ENCODE results near the gene DCAF12L2. TPM values are rescaled to one million over a fixed set of nuclear protein-coding genes. Genes with fewer than 3 reads are reported as not detected.

DCAF12L2 gene
- polyA plus RNA-seq, 2 of the 4 experiments (the other 2 are of a cell fraction): 0.09 to 0.10 TPM

GRCh38 chrX:126170720-126171119, 4.6 kb upstream of the DCAF12L2 start:
- Histone ChIP-seq H3K4me1 (no peaks in the 10 kb centered on the region), H3K4me2 (no peak overlapping the region), H3K27ac (no peak overlapping the region), H3K9me3 (no peaks in the 10 kb centered on the region), H3K4me3 (no peak overlapping the region)
- 50% methylated on average over 2 of the region's 2 CpGs for WGBS (ENCODE audit: missing lambda C conversion rate)
- ATAC-seq (no peak), FAIRE-seq (no peak), DNase-seq (ENCODE audit: low read depth in 1 of 2, low spot score in 1 of 2) (peak in 1 of 2 experiments; percentile 3)
- ChIA-PET POLR2A (no interaction called here), CTCF (no interaction called here)
- TF ChIP-seq HOXB13 (CRISPR knock-in tag; IDR thresholded peaks at IDR 0.05; ENCODE audit: low read depth) (no peak), HOXB5 (CRISPR knock-in tag; IDR thresholded peaks at IDR 0.05) (no peak), HEYL (CRISPR knock-in tag; IDR thresholded peaks at IDR 0.05) (no peak), RAD21 (conservative IDR thresholded peaks at IDR 0.05 in 1 of 2, IDR thresholded peaks at IDR 0.05 in 1 of 2) (no peak), SMC3 (IDR thresholded peaks at IDR 0.05) (no peak), NFE2L2 (conservative IDR thresholded peaks at IDR 0.05; ENCODE audit: low read length) (0 out of 2 replicates have a peak, but pooled peaks have one; percentile 18), MAFK (IDR thresholded peaks at IDR 0.05; ENCODE audit: partially characterized antibody) (peak; percentile 84)

- H3K4me3 ChIP-seq: no peak overlapping the region
- H3K4me1 ChIP-seq: no peaks in the 10 kb centered on the region
- ChIA-PET POLR2A (no interaction called here), CTCF (no interaction called here)
- no peaks in the 10 kb centered on the region for H3K9me3 ChIP-seq
- DNase-seq (ENCODE audit: low read depth in 1 of 2, low spot score in 1 of 2): no peak
- 40% methylated on average over 3 of the region's 3 CpGs for WGBS (ENCODE audit: missing lambda C conversion rate)
- TF ChIP-seq ZFP36 (IDR thresholded peaks at IDR 0.05; ENCODE audit: borderline replicate concordance, partially characterized antibody) (no peak), MAFK (IDR thresholded peaks at IDR 0.05; ENCODE audit: partially characterized antibody) (peak; percentile 60), EP300 (IDR thresholded peaks at IDR 0.05) (no peak)
- no peak overlapping the region for H3K27ac ChIP-seq
- FAIRE-seq: no peak
- no peak overlapping the region for H3K4me2 ChIP-seq
- ATAC-seq: no peak
These were observed 1.5 kb upstream of the DCAF12L2 start for GRCh38 chrX:126167560-126167959.

- no peaks in the 10 kb centered on the region for H3K4me1 ChIP-seq
- TF ChIP-seq ESRRA (IDR thresholded peaks at IDR 0.05; ENCODE audit: borderline replicate concordance, low read length) (no peak), ZNF302 (CRISPR knock-in tag; IDR thresholded peaks at IDR 0.05) (no peak), HOXB5 (CRISPR knock-in tag; IDR thresholded peaks at IDR 0.05) (no peak), USF2 (IDR thresholded peaks at IDR 0.05) (no peak), ZSCAN20 (CRISPR knock-in tag; IDR thresholded peaks at IDR 0.05) (no peak), FOSL2 (IDR thresholded peaks at IDR 0.05) (no peak), FOSL2 (CRISPR knock-in tag; IDR thresholded peaks at IDR 0.05) (no peak), HDAC2 (IDR thresholded peaks at IDR 0.05) (no peak), GATA3 (IDR thresholded peaks at IDR 0.05; ENCODE audit: borderline replicate concordance) (no peak)
- POLR2A ChIA-PET: no interaction called here
- ATAC-seq: no peak
- H3K9me3 ChIP-seq: no peaks in the 10 kb centered on the region
- WGBS (ENCODE audit: missing lambda C conversion rate): no CpG with 5 or more reads among the region's 24 CpGs
- no peak overlapping the region for H3K27ac ChIP-seq
- CTCF ChIA-PET: no interaction called here
- DNase-seq (ENCODE audit: low read depth in 1 of 2, low spot score in 1 of 2): no peak
- peak overlapping the region; percentile 81 for H3K4me2 ChIP-seq
- peak overlapping the region; percentile 44; the same call in 1 of the 3 replicates for H3K4me3 ChIP-seq
- FAIRE-seq: no peak
These were observed 728 bp downstream of the DCAF12L2 start for GRCh38 chrX:126165401-126165720.

- Histone ChIP-seq H3K4me3 (no peak overlapping the region), H3K4me2 (no peak overlapping the region), H3K9me3 (no peaks in the 10 kb centered on the region), H3K27ac (no peak overlapping the region), H3K4me1 (no peaks in the 10 kb centered on the region)
- no peak for ATAC-seq
- no peak for DNase-seq (ENCODE audit: low read depth in 1 of 2, low spot score in 1 of 2)
- WGBS (ENCODE audit: missing lambda C conversion rate): 80% methylated on average over 2 of the region's 37 CpGs
- FAIRE-seq: no peak
- POLR2A ChIA-PET: no interaction called here
- TF ChIP-seq TP53 (CRISPR knock-in tag; IDR thresholded peaks at IDR 0.05) (no peak), MAFK (IDR thresholded peaks at IDR 0.05; ENCODE audit: partially characterized antibody) (no peak), CBX8 (IDR thresholded peaks at IDR 0.05) (no peak)
- CTCF ChIA-PET: no interaction called here
These were observed 1.2 kb downstream of the DCAF12L2 start for GRCh38 chrX:126164689-126165400.

All from A549 (cell line).